Measurements from ENCODE around the gene PLSCR3. TPM values are rescaled to one million over a fixed set of nuclear protein-coding genes. Genes with fewer than 3 reads are reported as not detected.

The PLSCR3 gene
- total RNA-seq, 1 experiment from 2014 or later = 42.7 TPM

DNA sequence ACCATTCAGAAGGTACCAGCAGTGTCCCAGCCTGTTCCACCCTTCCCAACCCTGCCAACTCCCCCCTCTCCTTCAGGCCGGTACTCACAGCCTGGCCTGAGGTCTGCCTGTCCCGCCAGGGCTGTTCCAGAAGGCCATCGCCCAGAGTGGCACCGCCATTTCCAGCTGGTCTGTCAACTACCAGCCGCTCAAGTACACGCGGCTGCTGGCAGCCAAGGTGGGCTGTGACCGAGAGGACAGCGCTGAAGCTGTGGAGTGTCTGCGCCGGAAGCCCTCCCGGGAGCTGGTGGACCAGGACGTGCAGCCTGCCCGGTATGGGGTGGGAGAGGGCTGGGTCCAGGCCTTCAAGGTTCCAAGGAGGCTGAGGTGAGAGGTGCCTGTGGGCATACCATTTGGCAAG is 20.5 kb upstream of the PLSCR3 start:
- ChIA-PET POLR2A (no interaction called here), CTCF (no interaction called here)
- ATAC-seq (no peak), DNase-seq (ENCODE audit: low spot score) (no peak)
- Mint-ChIP-seq H3K36me3 (peaks cover 23% of the 10 kb centered on the region), H3K4me3 (no peak overlapping the region), H3K4me1 (peaks cover 21% of the 10 kb centered on the region), H3K9me3 (no peaks in the 10 kb centered on the region), H3K27me3 (ENCODE audit: low read depth) (no peaks in the 10 kb centered on the region), H3K27ac (no peak overlapping the region)
- TF ChIP-seq, protein P1, sequence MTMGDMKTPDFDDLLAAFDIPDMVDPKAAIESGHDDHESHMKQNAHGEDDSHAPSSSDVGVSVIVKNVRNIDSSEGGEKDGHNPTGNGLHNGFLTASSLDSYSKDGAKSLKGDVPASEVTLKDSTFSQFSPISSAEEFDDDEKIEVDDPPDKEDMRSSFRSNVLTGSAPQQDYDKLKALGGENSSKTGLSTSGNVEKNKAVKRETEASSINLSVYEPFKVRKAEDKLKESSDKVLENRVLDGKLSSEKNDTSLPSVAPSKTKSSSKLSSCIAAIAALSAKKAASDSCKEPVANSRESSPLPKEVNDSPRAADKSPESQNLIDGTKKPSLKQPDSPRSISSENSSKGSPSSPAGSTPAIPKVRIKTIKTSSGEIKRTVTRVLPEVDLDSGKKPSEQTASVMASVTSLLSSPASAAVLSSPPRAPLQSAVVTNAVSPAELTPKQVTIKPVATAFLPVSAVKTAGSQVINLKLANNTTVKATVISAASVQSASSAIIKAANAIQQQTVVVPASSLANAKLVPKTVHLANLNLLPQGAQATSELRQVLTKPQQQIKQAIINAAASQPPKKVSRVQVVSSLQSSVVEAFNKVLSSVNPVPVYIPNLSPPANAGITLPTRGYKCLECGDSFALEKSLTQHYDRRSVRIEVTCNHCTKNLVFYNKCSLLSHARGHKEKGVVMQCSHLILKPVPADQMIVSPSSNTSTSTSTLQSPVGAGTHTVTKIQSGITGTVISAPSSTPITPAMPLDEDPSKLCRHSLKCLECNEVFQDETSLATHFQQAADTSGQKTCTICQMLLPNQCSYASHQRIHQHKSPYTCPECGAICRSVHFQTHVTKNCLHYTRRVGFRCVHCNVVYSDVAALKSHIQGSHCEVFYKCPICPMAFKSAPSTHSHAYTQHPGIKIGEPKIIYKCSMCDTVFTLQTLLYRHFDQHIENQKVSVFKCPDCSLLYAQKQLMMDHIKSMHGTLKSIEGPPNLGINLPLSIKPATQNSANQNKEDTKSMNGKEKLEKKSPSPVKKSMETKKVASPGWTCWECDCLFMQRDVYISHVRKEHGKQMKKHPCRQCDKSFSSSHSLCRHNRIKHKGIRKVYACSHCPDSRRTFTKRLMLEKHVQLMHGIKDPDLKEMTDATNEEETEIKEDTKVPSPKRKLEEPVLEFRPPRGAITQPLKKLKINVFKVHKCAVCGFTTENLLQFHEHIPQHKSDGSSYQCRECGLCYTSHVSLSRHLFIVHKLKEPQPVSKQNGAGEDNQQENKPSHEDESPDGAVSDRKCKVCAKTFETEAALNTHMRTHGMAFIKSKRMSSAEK (CRISPR knock-in tag; IDR thresholded peaks at IDR 0.05; ENCODE audit: borderline replicate concordance) = no peak
- no peak for TF ChIP-seq ARID4B (CRISPR knock-in tag; IDR thresholded peaks at IDR 0.05; ENCODE audit: borderline replicate concordance)
- no peak for TF ChIP-seq CREB1 (CRISPR knock-in tag; IDR thresholded peaks at IDR 0.05)
- TF ChIP-seq NR1H2 (CRISPR knock-in tag; IDR thresholded peaks at IDR 0.05) = no peak
- no peak for TF ChIP-seq ZNF416 (CRISPR knock-in tag; IDR thresholded peaks at IDR 0.05)
- TF ChIP-seq ZNF121 (CRISPR knock-in tag; IDR thresholded peaks at IDR 0.05) = no peak
- TF ChIP-seq OVOL2 (CRISPR knock-in tag; IDR thresholded peaks at IDR 0.05; ENCODE audit: borderline replicate concordance) = no peak
- no peak for TF ChIP-seq ZNF423 (CRISPR knock-in tag; IDR thresholded peaks at IDR 0.05)
- TF ChIP-seq, protein P2, sequence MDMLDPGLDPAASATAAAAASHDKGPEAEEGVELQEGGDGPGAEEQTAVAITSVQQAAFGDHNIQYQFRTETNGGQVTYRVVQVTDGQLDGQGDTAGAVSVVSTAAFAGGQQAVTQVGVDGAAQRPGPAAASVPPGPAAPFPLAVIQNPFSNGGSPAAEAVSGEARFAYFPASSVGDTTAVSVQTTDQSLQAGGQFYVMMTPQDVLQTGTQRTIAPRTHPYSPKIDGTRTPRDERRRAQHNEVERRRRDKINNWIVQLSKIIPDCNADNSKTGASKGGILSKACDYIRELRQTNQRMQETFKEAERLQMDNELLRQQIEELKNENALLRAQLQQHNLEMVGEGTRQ (CRISPR knock-in tag; IDR thresholded peaks at IDR 0.05) = no peak
- TF ChIP-seq ATF1 (CRISPR knock-in tag; IDR thresholded peaks at IDR 0.05) = no peak
- TF ChIP-seq HMGXB4 (CRISPR knock-in tag; IDR thresholded peaks at IDR 0.05) = no peak
- TF ChIP-seq, protein P3, sequence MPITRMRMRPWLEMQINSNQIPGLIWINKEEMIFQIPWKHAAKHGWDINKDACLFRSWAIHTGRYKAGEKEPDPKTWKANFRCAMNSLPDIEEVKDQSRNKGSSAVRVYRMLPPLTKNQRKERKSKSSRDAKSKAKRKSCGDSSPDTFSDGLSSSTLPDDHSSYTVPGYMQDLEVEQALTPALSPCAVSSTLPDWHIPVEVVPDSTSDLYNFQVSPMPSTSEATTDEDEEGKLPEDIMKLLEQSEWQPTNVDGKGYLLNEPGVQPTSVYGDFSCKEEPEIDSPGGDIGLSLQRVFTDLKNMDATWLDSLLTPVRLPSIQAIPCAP (CRISPR knock-in tag; IDR thresholded peaks at IDR 0.05) = no peak
- TF ChIP-seq NFATC4 (CRISPR knock-in tag; IDR thresholded peaks at IDR 0.05) = no peak
- TF ChIP-seq FOXK1 (CRISPR knock-in tag; IDR thresholded peaks at IDR 0.05) = no peak
- no peak for TF ChIP-seq ZNF219 (CRISPR knock-in tag; IDR thresholded peaks at IDR 0.05; ENCODE audit: borderline replicate concordance)

Measured in WTC11 (cell line).